ENCODE data around the gene JAML. TPM values are rescaled to one million over a fixed set of nuclear protein-coding genes. Genes with fewer than 3 reads are reported as not detected.

The JAML gene
- total RNA-seq, 1 donor = not detected

- H3K4me3 ChIP-seq (ENCODE audit: low read depth, low read length) = no peak overlapping the region
- DNase-seq (ENCODE audit: low read depth) = no peak
- TF ChIP-seq, protein P1, sequence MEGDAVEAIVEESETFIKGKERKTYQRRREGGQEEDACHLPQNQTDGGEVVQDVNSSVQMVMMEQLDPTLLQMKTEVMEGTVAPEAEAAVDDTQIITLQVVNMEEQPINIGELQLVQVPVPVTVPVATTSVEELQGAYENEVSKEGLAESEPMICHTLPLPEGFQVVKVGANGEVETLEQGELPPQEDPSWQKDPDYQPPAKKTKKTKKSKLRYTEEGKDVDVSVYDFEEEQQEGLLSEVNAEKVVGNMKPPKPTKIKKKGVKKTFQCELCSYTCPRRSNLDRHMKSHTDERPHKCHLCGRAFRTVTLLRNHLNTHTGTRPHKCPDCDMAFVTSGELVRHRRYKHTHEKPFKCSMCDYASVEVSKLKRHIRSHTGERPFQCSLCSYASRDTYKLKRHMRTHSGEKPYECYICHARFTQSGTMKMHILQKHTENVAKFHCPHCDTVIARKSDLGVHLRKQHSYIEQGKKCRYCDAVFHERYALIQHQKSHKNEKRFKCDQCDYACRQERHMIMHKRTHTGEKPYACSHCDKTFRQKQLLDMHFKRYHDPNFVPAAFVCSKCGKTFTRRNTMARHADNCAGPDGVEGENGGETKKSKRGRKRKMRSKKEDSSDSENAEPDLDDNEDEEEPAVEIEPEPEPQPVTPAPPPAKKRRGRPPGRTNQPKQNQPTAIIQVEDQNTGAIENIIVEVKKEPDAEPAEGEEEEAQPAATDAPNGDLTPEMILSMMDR (IDR thresholded peaks at IDR 0.05; ENCODE audit: insufficient read depth, low read depth, low read length) = no peak
Observed at GRCh38 chr11:118202599-118203422, 22.0 kb downstream of the JAML start.

DNA sequence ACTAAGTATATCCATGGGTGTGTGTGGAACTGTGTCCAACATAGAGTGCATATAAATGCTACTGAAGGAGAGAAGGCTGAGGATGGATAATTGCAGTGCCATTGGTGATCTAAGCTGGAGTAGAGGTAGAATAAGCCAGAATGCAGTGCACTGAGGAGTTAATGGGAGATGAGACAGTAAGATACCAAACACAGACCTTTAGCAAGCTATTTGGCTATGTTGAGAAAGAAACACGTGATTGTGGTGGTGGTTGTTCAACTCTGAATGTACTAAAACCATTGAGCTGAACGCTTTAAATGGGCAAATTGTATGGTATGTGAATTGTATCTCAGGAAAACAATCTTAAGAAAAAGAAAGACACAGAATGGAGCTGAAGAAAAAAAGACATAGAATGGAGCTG is 22.8 kb downstream of the JAML start:
- H3K4me3 ChIP-seq (ENCODE audit: low read depth, low read length) = no peak overlapping the region
- TF ChIP-seq, protein P1 (IDR thresholded peaks at IDR 0.05; ENCODE audit: insufficient read depth, low read depth, low read length) = no peak
- DNase-seq (ENCODE audit: low read depth) = no peak

- TF ChIP-seq, protein P1 (IDR thresholded peaks at IDR 0.05; ENCODE audit: insufficient read depth, low read depth, low read length) = no peak
- H3K4me3 ChIP-seq (ENCODE audit: low read depth, low read length) = no peak overlapping the region
- DNase-seq (ENCODE audit: low read depth) = no peak
Observed at GRCh38 chr11:118200901-118201680, 23.7 kb downstream of the JAML start.

- DNase-seq (ENCODE audit: low read depth) = no peak
- no peak overlapping the region for H3K4me3 ChIP-seq (ENCODE audit: low read depth, low read length)
- TF ChIP-seq, protein P1 (IDR thresholded peaks at IDR 0.05; ENCODE audit: insufficient read depth, low read depth, low read length) = no peak
Observed at GRCh38 chr11:118200497-118200896, 24.3 kb downstream of the JAML start.

GRCh38 chr11:118199135-118199534 is 25.7 kb downstream of the JAML start:
- H3K4me3 ChIP-seq (ENCODE audit: low read depth, low read length) = no peak overlapping the region
- TF ChIP-seq, protein P1 (IDR thresholded peaks at IDR 0.05; ENCODE audit: insufficient read depth, low read depth, low read length) = no peak
- DNase-seq (ENCODE audit: low read depth) = no peak

DNA sequence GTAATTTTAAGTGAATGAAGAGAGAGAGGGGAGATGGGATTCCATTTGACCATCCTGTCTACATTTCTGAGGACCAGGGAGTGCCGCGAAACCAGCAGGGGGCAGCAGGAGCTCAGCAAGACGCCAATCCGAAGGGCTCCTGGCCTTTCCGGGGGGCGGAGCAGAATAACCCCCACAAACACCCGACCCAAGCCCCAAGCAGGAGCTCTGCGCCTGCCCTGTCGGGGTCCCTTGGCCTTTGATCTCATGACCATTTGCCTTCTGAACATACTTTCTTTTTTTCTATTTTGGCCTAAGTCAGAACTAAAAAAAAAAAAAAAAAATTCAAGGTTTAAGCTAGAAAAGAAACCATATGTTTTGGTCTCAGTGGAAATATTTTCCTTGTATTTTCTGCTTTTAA is 26.4 kb downstream of the JAML start:
- no peak overlapping the region for H3K4me3 ChIP-seq (ENCODE audit: low read depth, low read length)
- TF ChIP-seq, protein P1 (IDR thresholded peaks at IDR 0.05; ENCODE audit: insufficient read depth, low read depth, low read length) = peak; percentile 85
- peak; percentile 51 for DNase-seq (ENCODE audit: low read depth)

All from fibroblast of villous mesenchyme (primary cell).